HepG2 (cell line): ENCODE data around the gene IMPDH1. TPM values are rescaled to one million over a fixed set of nuclear protein-coding genes. Genes with fewer than 3 reads are reported as not detected.
"Not testable (repeated sequence)": the region's sequence is repeated elsewhere in the genome, so short reads cannot be mapped to it uniquely, and the experiment has no call there.

Experiments
- ATAC-seq: fragments of 200-7000 bp; cut with Tn5 transposase; 3 replicates; pipeline ENCODE4 v1.9.1; 2020; ENCODE audit warnings: mild to moderate bottlenecking, moderate library complexity
- BruUV-seq: library from RNA; stranded (reverse); fragments of 400-500 nt; replicated peaks from 2 replicates; lab custom pipeline; 2021; lab: Mats Ljungman, UMichigan
- CTCF ChIA-PET: fragments of 300-600 bp; formaldehyde crosslinking; extraction: SDS; loops from one replicate; lab custom pipeline; 2021; ENCODE audit warnings: low total read pairs, inconsistent platforms, low intra/inter-chr PET ratio; lab: Yijun Ruan, JAX
- POLR2A ChIA-PET: fragments of 350-600 bp; sonication (Branson Sonifier 250); formaldehyde crosslinking; loops from one replicate; lab custom pipeline; 2020; ENCODE audit warnings: antibody characterized with exemption, inconsistent platforms; lab: Yijun Ruan, JAX
- DNase-seq: peaks from one replicate; pipeline ENCODE4 v3.0.0-alpha.2; 2015; ENCODE audit warnings: low spot score
- FAIRE-seq: peaks from 3 replicates; lab custom pipeline; 2011; peaks lifted over from hg19 to GRCh38; lab: Jason Lieb, UNC
- H2AFZ ChIP-seq: one replicate; pipeline ENCODE4 v1.6.1; 2011; ENCODE audit warnings: low read length, inconsistent platforms
- H3K27ac ChIP-seq: fragments of 300-600 bp; 3 replicates; pipeline ENCODE4 v1.8.0; 2011; ENCODE audit warnings: mixed run types, mild to moderate bottlenecking, mixed read lengths, low read length, inconsistent platforms; ENCODE audit not compliant: insufficient read depth; ENCODE audit errors: extremely low read length
- H3K27me3 ChIP-seq, 2 experiments: fragments of 200-600 bp in 1 of 2; 2 replicates in 1 of 2; 3 replicates in 1 of 2; pipeline versions ENCODE4 v1.6.0 to v1.8.0; 2011; ENCODE audit warnings: low read length in 2 of 2, mild to moderate bottlenecking in 2 of 2, moderate library complexity in 2 of 2, inconsistent platforms in 1 of 2; ENCODE audit not compliant: insufficient read depth in 2 of 2, control insufficient read depth in 1 of 2
- H3K36me3 ChIP-seq, 2 experiments: fragments of 200-600 bp in 1 of 2; replicated peaks in 1 of 2; 2 replicates in 1 of 2; 3 replicates in 1 of 2; pipeline versions ENCODE4 v1.5.1 to v1.8.0; 2011; ENCODE audit warnings: low read length in 2 of 2, inconsistent platforms in 1 of 2; ENCODE audit not compliant: insufficient read depth in 2 of 2, control insufficient read depth in 1 of 2
- H3K4me1 ChIP-seq: 2 replicates; pipeline ENCODE4 v1.5.1; 2012; ENCODE audit warnings: low read length, inconsistent platforms; ENCODE audit not compliant: insufficient read depth
- H3K4me2 ChIP-seq: 2 replicates; pipeline ENCODE4 v1.6.0; 2011; ENCODE audit warnings: low read depth, low read length, inconsistent platforms
- H3K4me3 ChIP-seq, 3 experiments: fragments of 200-600 bp in 1 of 3; sonication (generic), shearing (Covaris generic) in 1 of 3; replicated peaks in 1 of 3; 2 replicates each; pipeline ENCODE4 v1.5.1; 2011 to 2016; ENCODE audit warnings: low read length in 3 of 3, inconsistent platforms in 2 of 3, low read depth in 2 of 3, mild to moderate bottlenecking in 2 of 3, control low read depth in 1 of 3, mixed read lengths in 1 of 3; ENCODE audit not compliant: insufficient read depth in 1 of 3
- H3K79me2 ChIP-seq: one replicate; pipeline ENCODE4 v1.6.1; 2011; ENCODE audit warnings: low read length, inconsistent platforms; ENCODE audit not compliant: insufficient read depth
- H3K9ac ChIP-seq: 2 replicates; pipeline ENCODE4 v1.6.0; 2011; ENCODE audit warnings: mild to moderate bottlenecking, low read depth, low read length, inconsistent platforms; ENCODE audit not compliant: insufficient read depth
- H3K9me3 ChIP-seq: 2 replicates; pipeline ENCODE4 v1.5.1; 2012; ENCODE audit warnings: mild to moderate bottlenecking, low read length
- H4K20me1 ChIP-seq: 2 replicates; pipeline ENCODE4 v1.6.0; 2011; ENCODE audit warnings: inconsistent platforms, mild to moderate bottlenecking, low read length, moderate library complexity; ENCODE audit not compliant: insufficient read depth
- CHD4 ChIP-seq: fragments of 200-600 bp; sonication (generic); IDR thresholded peaks from 2 replicates; pipeline ENCODE4 v1.7.0; 2017; ENCODE audit warnings: mild to moderate bottlenecking, low read length, borderline replicate concordance
- FOSL1 ChIP-seq: sonication (generic); formaldehyde crosslinking; IDR thresholded peaks from 2 replicates; pipeline ENCODE4 v1.9.0; 2021; ENCODE audit warnings: missing genetic modification reagents, borderline replicate concordance
- HNF4G ChIP-seq, 2 experiments: sonication (generic) in 1 of 2; formaldehyde crosslinking in 1 of 2; IDR thresholded peaks; 2 replicates each; pipeline versions ENCODE4 v1.4.0 to v1.6.1; 2011 to 2020; ENCODE audit warnings: borderline replicate concordance in 2 of 2, low read depth in 2 of 2, mild to moderate bottlenecking in 2 of 2, low read length in 1 of 2, missing genetic modification reagents in 1 of 2, moderate library complexity in 1 of 2
- MED8 ChIP-seq: sonication (generic); formaldehyde crosslinking; IDR thresholded peaks from 2 replicates; pipeline ENCODE4 v1.8.1; 2023; ENCODE audit warnings: mild to moderate bottlenecking, missing genetic modification reagents; ENCODE audit not compliant: insufficient replicate concordance
- RAD21 ChIP-seq: fragments of 450-650 bp; formaldehyde crosslinking; IDR thresholded peaks from 2 replicates; pipeline ENCODE4 v1.5.0; 2020; ENCODE audit warnings: mild to moderate bottlenecking
- STAG1 ChIP-seq: sonication (generic); formaldehyde crosslinking; IDR thresholded peaks from 2 replicates; pipeline ENCODE4 v1.4.0; 2020; ENCODE audit warnings: missing genetic modification reagents
- YEATS2 ChIP-seq: sonication (generic); formaldehyde crosslinking; IDR thresholded peaks from 2 replicates; pipeline ENCODE4 v1.4.0; 2020; ENCODE audit warnings: missing genetic modification reagents, borderline replicate concordance
- ZFP36L2 ChIP-seq: sonication (generic); formaldehyde crosslinking; IDR thresholded peaks from 2 replicates; pipeline ENCODE4 v1.4.0; 2020; ENCODE audit warnings: missing genetic modification reagents
- ZFP41 ChIP-seq: sonication (generic); formaldehyde crosslinking; IDR thresholded peaks from 2 replicates; pipeline ENCODE4 v1.4.0; 2020; ENCODE audit warnings: mild to moderate bottlenecking, missing genetic modification reagents, borderline replicate concordance
- ZNF354B ChIP-seq: sonication (generic); formaldehyde crosslinking; IDR thresholded peaks from 2 replicates; pipeline ENCODE4 v1.8.0; 2022; ENCODE audit warnings: mild to moderate bottlenecking, missing genetic modification reagents
- WGBS: methylation state at CpG from one replicate; pipeline ENCODE4 v1.1.6; 2017; ENCODE audit warnings: low lambda C conversion rate; 5-methylcytosine and 5-hydroxymethylcytosine counted together
- in situ Hi-C: cut with HindIII; loops from 2 replicates; pipeline ENCODE4 v1.10.0; 2017; ENCODE audit warnings: low pct_unique_long_range_greater_than_20kb; ENCODE audit not compliant: extremely low pct_ligation_motif_present
- intact Hi-C: fragments of 100-400 bp; cut with micrococcal nuclease; formaldehyde crosslinking; loops from one replicate; pipeline ENCODE4 v1.10.0; 2022; ENCODE audit not compliant: unreplicated experiment
- polyA plus RNA-seq, 8 experiments: library from polyadenylated mRNA; depleted of rRNA in 3 of 8; stranded (reverse) in 7 of 8; unstranded in 1 of 8; fragments of >200 nt; fragmentation: Illumina TruSeq in 4 of 8; extraction: Trizol in 4 of 8; gene quantifications; 2 replicates each; pipeline versions ENCODE4 v1.2.1 to v1.2.3, GENCODE V29; 2011 to 2016; ENCODE audit warnings: low read depth in 4 of 8, missing spikeins in 1 of 8, mixed read lengths in 1 of 8; ENCODE audit not compliant: insufficient read depth in 1 of 8
- total RNA-seq, 5 experiments: library from RNA; depleted of rRNA; stranded (reverse); fragments of >200 nt; fragmentation: Illumina TruSeq; extraction: Trizol; gene quantifications; 2 replicates each; pipeline ENCODE4 v1.2.3, GENCODE V29; 2016; ENCODE audit warnings: low read depth in 1 of 5
- TF ChIP-seq, protein P1 (sequence below): sonication (generic); formaldehyde crosslinking; IDR thresholded peaks from 2 replicates; pipeline ENCODE4 v1.4.0; 2020; ENCODE audit warnings: missing genetic modification reagents, borderline replicate concordance
- TF ChIP-seq, protein P2 (sequence below): IDR thresholded peaks from 2 replicates; pipeline ENCODE4 v1.6.1; 2016; ENCODE audit warnings: mild to moderate bottlenecking

The IMPDH1 gene
- total and polyA plus RNA-seq, 2 of the 13 experiments (the other 11 are each of a cell fraction or from before 2014, with no cell fraction given): 22.8 to 34.0 TPM

DNA sequence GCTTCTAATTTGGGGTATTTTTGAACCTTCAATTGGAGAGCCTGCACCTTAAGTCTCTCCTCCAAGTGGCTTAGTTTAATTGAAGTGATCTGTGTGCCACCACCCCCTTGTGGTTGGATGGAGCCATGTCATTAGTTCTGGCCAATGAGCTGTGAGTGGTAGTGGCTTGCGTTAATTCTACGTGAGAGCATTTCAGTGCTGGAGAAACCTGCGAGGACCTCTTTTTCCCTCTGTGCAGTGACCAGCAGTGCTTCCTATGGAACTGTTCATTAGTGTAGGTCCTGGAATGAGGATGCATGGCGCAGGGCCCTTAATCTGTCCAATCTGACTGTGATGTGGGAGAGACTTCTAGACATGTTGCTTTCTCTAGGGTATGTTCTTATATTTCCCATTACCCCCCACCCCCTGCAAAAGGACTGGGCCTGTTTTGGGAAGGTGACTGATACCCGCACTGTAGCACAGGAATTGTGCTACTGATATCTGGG, 49.7 kb upstream of the IMPDH1 start (continued):
- TF ChIP-seq STAG1 (peak; percentile 60), RAD21 (0 out of 2 replicates have a peak, but pooled peaks have one; percentile 44)
- TF ChIP-seq, all 625 proteins: peak for 8

DNA sequence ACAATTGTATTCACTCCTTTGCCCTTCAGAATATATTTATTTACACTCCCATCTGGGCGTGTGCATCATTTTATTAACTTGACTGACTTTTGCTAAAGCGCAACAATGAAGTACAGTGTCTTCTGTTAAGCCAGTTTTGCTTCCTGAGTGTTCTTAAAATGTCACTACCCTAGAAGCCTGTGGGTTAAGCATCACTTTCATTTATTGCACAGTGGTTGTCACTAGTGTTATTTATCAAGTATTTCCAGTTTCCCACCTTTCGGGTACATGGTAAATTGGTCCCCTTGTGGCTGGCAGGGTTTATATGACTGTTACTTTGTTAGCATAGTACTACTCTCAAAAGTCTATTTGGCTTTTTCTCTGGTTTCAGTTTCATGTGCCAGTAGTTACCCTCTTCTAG, 49.2 kb upstream of the IMPDH1 start:
- peaks cover 15% of the 10 kb centered on the region for H3K79me2 ChIP-seq
- intact Hi-C loops: loop anchor here (1.0 kb wide), 1 partner anchor 61 kb away; no protein-coding TSS in a partner anchor
- ChIA-PET POLR2A (interaction anchor here (1.0 to 1.5 kb wide), 3 partner anchors 24 to 35 kb away, joined by 3 to 7 read pairs (median 3); no protein-coding TSS in a partner anchor), CTCF (interaction anchor here (6.8 kb wide), 1 partner anchor 31 kb away, joined by 140 read pairs; no protein-coding TSS in a partner anchor)
- no peak for FAIRE-seq
- TF ChIP-seq, protein P1, sequence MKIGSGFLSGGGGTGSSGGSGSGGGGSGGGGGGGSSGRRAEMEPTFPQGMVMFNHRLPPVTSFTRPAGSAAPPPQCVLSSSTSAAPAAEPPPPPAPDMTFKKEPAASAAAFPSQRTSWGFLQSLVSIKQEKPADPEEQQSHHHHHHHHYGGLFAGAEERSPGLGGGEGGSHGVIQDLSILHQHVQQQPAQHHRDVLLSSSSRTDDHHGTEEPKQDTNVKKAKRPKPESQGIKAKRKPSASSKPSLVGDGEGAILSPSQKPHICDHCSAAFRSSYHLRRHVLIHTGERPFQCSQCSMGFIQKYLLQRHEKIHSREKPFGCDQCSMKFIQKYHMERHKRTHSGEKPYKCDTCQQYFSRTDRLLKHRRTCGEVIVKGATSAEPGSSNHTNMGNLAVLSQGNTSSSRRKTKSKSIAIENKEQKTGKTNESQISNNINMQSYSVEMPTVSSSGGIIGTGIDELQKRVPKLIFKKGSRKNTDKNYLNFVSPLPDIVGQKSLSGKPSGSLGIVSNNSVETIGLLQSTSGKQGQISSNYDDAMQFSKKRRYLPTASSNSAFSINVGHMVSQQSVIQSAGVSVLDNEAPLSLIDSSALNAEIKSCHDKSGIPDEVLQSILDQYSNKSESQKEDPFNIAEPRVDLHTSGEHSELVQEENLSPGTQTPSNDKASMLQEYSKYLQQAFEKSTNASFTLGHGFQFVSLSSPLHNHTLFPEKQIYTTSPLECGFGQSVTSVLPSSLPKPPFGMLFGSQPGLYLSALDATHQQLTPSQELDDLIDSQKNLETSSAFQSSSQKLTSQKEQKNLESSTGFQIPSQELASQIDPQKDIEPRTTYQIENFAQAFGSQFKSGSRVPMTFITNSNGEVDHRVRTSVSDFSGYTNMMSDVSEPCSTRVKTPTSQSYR (CRISPR knock-in tag): no peak
- TF ChIP-seq CHD4 (no peak), ZNF354B (CRISPR knock-in tag) (no peak), ZFP36L2 (CRISPR knock-in tag) (no peak), ZFP41 (no peak), FOSL1 (no peak), HNF4G (IDR thresholded peaks at IDR 0.05; ENCODE audit: borderline replicate concordance, low read depth, low read length) (no peak), HNF4G (CRISPR knock-in tag; IDR thresholded peaks at IDR 0.05; ENCODE audit: borderline replicate concordance, low read depth) (no peak), MED8 (no peak), YEATS2 (CRISPR knock-in tag) (no peak)
- TF ChIP-seq, protein P2, sequence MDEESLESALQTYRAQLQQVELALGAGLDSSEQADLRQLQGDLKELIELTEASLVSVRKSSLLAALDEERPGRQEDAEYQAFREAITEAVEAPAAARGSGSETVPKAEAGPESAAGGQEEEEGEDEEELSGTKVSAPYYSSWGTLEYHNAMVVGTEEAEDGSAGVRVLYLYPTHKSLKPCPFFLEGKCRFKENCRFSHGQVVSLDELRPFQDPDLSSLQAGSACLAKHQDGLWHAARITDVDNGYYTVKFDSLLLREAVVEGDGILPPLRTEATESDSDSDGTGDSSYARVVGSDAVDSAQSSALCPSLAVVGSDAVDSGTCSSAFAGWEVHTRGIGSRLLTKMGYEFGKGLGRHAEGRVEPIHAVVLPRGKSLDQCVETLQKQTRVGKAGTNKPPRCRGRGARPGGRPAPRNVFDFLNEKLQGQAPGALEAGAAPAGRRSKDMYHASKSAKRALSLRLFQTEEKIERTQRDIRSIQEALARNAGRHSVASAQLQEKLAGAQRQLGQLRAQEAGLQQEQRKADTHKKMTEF: no peak
- no peak for ATAC-seq
- H3K9ac ChIP-seq: no peak overlapping the region
- H2AFZ ChIP-seq: no peak overlapping the region
- DNase-seq: no peak
- H4K20me1 ChIP-seq: peaks cover 8% of the 10 kb centered on the region
- no peaks in the 10 kb centered on the region for H3K36me3 ChIP-seq
- peaks cover 0 to 3% of the 10 kb centered on the region in 2 experiments; a peak in 1 of 5 replicates for H3K27me3 ChIP-seq
- no peak overlapping the region; the same call in 1 of the 2 replicates for H3K4me2 ChIP-seq
- no peaks in the 10 kb centered on the region for H3K9me3 ChIP-seq
- H3K4me3 ChIP-seq: no peak overlapping the region
- in situ Hi-C loops: loop anchor here (5.0 kb wide), 2 partner anchors 37 to 62 kb away; no protein-coding TSS in a partner anchor
- 80% methylated on average over 3 of the region's 3 CpGs for WGBS
- H3K27ac ChIP-seq: no peak overlapping the region
- BruUV-seq: no TSS peak
- H3K4me1 ChIP-seq: peaks cover 49% of the 10 kb centered on the region

DNA sequence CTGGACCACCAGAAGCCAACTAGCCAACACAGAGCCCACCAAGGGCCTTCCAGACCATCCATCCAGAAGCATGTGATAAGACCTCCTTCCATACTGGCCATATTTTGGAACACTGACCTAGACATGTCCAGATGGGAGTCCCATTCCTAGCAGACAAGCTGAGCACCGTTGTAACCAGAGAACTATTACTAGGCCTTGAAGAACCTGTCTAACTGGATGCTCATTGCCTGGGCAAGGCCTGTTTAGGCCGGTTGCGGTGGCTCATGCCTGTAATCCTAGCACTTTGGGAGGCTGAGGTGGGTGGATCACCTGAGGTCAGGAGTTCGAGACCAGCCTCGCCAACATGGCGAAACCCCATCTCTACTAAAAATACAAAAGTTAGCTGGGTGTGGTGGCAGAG, 47.6 kb upstream of the IMPDH1 start:
- ATAC-seq, intact Hi-C loops, BruUV-seq, H4K20me1 ChIP-seq, FAIRE-seq, DNase-seq, H3K27me3 ChIP-seq, H2AFZ ChIP-seq, H3K9me3 ChIP-seq, H3K9ac ChIP-seq, H3K36me3 ChIP-seq, H3K27ac ChIP-seq: not testable (repeated sequence)
- peaks cover 15% of the 10 kb centered on the region for H3K79me2 ChIP-seq
- in situ Hi-C loops: loop anchor here (5.0 kb wide), 2 partner anchors 35 to 60 kb away; no protein-coding TSS in a partner anchor
- peak overlapping the region in 2 of 3 experiments; percentile 11 to 96; a peak in 3 of 6 replicates for H3K4me3 ChIP-seq
- peaks cover 65% of the 10 kb centered on the region for H3K4me1 ChIP-seq
- WGBS: 100% methylated on average over 5 of the region's 6 CpGs
- CTCF ChIA-PET: interaction anchor here (6.8 kb wide), 1 partner anchor 29 kb away, joined by 140 read pairs; no protein-coding TSS in a partner anchor
- POLR2A ChIA-PET: interaction anchor here (1.7 kb wide), 1 partner anchor 22 kb away, joined by 6 read pairs; no protein-coding TSS in a partner anchor
- H3K4me2 ChIP-seq: peak overlapping the region; percentile 91
